ENCODE measurements around the gene DCUN1D2. TPM values are rescaled to one million over a fixed set of nuclear protein-coding genes. Genes with fewer than 3 reads are reported as not detected.

DCUN1D2 gene
- total RNA-seq, 2 experiments from 2014 or later, result 9.2 to 16.5 TPM

- no peak for DNase-seq (ENCODE audit: low spot score)
- Histone ChIP-seq H3K27ac (ENCODE audit: low read depth, low read length, poor library complexity, severe bottlenecking) (no peak overlapping the region), H3K9me3 (ENCODE audit: low read length) (no peaks in the 10 kb centered on the region), H3K4me3 (ENCODE audit: low read depth, low read length, poor library complexity, severe bottlenecking) (no peak overlapping the region), H4K20me1 (ENCODE audit: insufficient read depth, low read length) (no peaks in the 10 kb centered on the region), H2AFZ (ENCODE audit: low read length) (no peak overlapping the region), H3K9me2 (ENCODE audit: insufficient read depth, low read length) (no peaks in the 10 kb centered on the region), H3K36me3 (ENCODE audit: insufficient read depth, low read length) (no peaks in the 10 kb centered on the region), H3K4me1 (ENCODE audit: insufficient read depth, low read length, poor library complexity, severe bottlenecking) (peaks cover 27% of the 10 kb centered on the region), H3K4me2 (ENCODE audit: low read length) (no peak overlapping the region), H3K79me2 (ENCODE audit: insufficient read depth, low read depth, low read length) (no peaks in the 10 kb centered on the region)
- TF ChIP-seq CTCF (conservative IDR thresholded peaks at IDR 0.05; ENCODE audit: low read length) (no peak), EZH2phosphoT487 (IDR thresholded peaks at IDR 0.05; ENCODE audit: borderline replicate concordance, low read depth, low read length) (no peak)
- intact Hi-C loops (cut with micrococcal nuclease; ENCODE audit: unreplicated experiment), result no loop called here
- POLR2A ChIA-PET, result no interaction called here
- BruUV-seq (replicated peaks), result no TSS peak
- CTCF ChIA-PET (ENCODE audit: unreplicated experiment), result no interaction called here
These were observed 60.0 kb downstream of the DCUN1D2 start for GRCh38 chr13:113430378-113431110.

- no peak overlapping the region for H2AFZ ChIP-seq (ENCODE audit: low read length)
- TF ChIP-seq CTCF (conservative IDR thresholded peaks at IDR 0.05; ENCODE audit: low read length) (no peak), EZH2phosphoT487 (IDR thresholded peaks at IDR 0.05; ENCODE audit: borderline replicate concordance, low read depth, low read length) (no peak)
- H3K79me2 ChIP-seq (ENCODE audit: insufficient read depth, low read depth, low read length), result no peaks in the 10 kb centered on the region
- H3K27ac ChIP-seq (ENCODE audit: low read depth, low read length, poor library complexity, severe bottlenecking), result no peak overlapping the region
- ChIA-PET POLR2A (no interaction called here), CTCF (ENCODE audit: unreplicated experiment) (no interaction called here)
- no peak overlapping the region for H3K4me3 ChIP-seq (ENCODE audit: low read depth, low read length, poor library complexity, severe bottlenecking)
- intact Hi-C loops (cut with micrococcal nuclease; ENCODE audit: unreplicated experiment), result no loop called here
- no peaks in the 10 kb centered on the region for H3K9me2 ChIP-seq (ENCODE audit: insufficient read depth, low read length)
- no TSS peak for BruUV-seq (replicated peaks)
- H4K20me1 ChIP-seq (ENCODE audit: insufficient read depth, low read length), result no peaks in the 10 kb centered on the region
- H3K4me1 ChIP-seq (ENCODE audit: insufficient read depth, low read length, poor library complexity, severe bottlenecking), result peaks cover 27% of the 10 kb centered on the region
- no peak overlapping the region for H3K4me2 ChIP-seq (ENCODE audit: low read length)
- no peak for DNase-seq (ENCODE audit: low spot score)
- no peaks in the 10 kb centered on the region for H3K9me3 ChIP-seq (ENCODE audit: low read length)
- no peaks in the 10 kb centered on the region for H3K36me3 ChIP-seq (ENCODE audit: insufficient read depth, low read length)
These were observed 60.9 kb downstream of the DCUN1D2 start for GRCh38 chr13:113429608-113429985.

GRCh38 chr13:113428871-113429607, 61.5 kb downstream of the DCUN1D2 start:
- CTCF ChIA-PET (ENCODE audit: unreplicated experiment), result no interaction called here
- intact Hi-C loops (cut with micrococcal nuclease; ENCODE audit: unreplicated experiment), result no loop called here
- Histone ChIP-seq H4K20me1 (ENCODE audit: insufficient read depth, low read length) (no peaks in the 10 kb centered on the region), H3K4me2 (ENCODE audit: low read length) (no peak overlapping the region), H3K36me3 (ENCODE audit: insufficient read depth, low read length) (no peaks in the 10 kb centered on the region), H3K4me1 (ENCODE audit: insufficient read depth, low read length, poor library complexity, severe bottlenecking) (peaks cover 27% of the 10 kb centered on the region), H2AFZ (ENCODE audit: low read length) (no peak overlapping the region), H3K9me2 (ENCODE audit: insufficient read depth, low read length) (no peaks in the 10 kb centered on the region), H3K27ac (ENCODE audit: low read depth, low read length, poor library complexity, severe bottlenecking) (no peak overlapping the region), H3K9me3 (ENCODE audit: low read length) (no peaks in the 10 kb centered on the region), H3K4me3 (ENCODE audit: low read depth, low read length, poor library complexity, severe bottlenecking) (no peak overlapping the region), H3K79me2 (ENCODE audit: insufficient read depth, low read depth, low read length) (no peaks in the 10 kb centered on the region)
- no TSS peak for BruUV-seq (replicated peaks)
- POLR2A ChIA-PET, result no interaction called here
- no peak for DNase-seq (ENCODE audit: low spot score)
- TF ChIP-seq CTCF (conservative IDR thresholded peaks at IDR 0.05; ENCODE audit: low read length) (no peak), EZH2phosphoT487 (IDR thresholded peaks at IDR 0.05; ENCODE audit: borderline replicate concordance, low read depth, low read length) (no peak)
